Effector CD8-positive, alpha-beta T cell (primary cell): ENCODE measurements around the gene C4orf46.

Source experiments
- DNase-seq: peaks from one replicate; lab custom pipeline; 2025; lab: John Stamatoyannopoulos, UW

C4orf46 gene

DNA sequence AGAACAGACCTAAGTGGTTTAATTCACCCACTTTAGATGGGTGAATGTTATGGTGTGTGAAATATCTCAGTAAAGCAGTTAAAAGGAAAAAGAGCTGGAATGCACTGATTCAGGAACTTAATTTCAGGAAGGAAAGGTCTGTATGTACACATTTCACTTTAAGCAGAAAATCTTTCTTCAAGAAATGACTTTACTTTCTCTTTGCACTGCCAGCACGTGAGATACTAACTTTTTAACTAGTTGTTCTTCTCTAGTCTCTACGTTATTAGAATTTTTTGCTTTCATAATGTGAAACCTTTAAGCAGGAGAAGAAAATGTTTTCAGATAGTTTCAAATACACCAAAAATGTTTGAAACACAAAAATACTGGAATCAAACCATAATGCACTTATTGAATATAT is 18.8 kb downstream of the C4orf46 start:
- DNase-seq, result no peak

DNA sequence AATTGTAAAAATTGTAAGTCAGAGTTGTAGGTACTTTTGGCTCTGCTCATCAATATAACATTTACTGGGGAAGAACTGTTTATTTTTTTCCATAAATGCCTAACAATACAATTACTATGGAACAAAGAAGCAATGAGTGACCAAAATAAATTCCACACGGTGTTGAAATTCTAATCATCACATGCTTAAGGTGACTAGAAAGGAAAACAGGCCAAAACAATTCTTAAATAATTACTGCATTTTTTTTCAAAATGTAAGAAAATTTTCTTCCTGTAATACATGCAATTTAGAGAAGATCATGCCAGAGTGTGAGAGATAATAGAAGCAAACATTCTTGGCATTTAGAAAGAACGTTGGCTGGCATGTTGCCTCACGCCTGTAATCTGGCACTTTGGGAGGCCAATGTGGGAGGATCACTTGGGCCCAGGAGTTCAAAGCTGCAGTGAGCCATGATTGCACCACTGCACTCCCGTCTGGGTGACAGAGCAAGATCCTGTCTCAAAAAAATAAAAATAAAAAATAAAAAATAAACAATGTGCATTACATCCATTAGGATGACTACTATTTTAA is 22.5 kb downstream of the C4orf46 start:
- no peak for DNase-seq

DNA sequence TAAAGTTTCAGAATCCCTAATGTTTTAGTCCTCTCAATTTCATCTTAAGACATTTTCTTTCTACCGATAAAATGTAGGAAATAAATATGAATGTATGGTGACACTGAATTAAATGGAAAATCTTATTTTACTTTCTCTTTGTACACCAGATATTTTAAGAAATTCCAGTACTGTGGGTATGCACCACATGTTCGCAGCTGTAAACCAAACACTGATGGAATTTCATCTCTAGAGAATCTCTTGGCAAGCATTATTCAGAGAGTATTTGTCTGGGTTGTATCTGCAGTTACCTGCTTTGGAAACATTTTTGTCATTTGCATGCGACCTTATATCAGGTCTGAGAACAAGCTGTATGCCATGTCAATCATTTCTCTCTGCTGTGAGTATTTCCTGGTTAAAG is 26.9 kb downstream of the C4orf46 start:
- DNase-seq, result no peak

DNA sequence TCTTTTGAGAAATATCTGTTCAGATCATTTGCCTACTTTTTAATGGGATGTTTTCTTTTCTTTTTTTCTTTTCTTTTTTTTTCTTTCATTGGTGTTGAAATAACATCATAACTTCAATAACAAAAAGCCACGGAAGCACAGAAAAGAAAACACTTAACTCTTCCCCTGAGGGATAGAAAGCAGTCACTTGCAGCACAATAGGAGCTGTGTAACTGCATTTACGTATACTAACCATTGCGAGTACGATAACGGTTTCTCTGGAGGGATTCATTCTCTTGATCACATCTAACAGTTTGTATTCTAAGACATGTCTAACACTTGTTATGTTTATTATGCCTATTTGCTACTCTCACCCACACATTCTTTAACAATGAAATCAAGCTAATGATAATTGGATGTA is 27.3 kb downstream of the C4orf46 start:
- no peak for DNase-seq

DNA sequence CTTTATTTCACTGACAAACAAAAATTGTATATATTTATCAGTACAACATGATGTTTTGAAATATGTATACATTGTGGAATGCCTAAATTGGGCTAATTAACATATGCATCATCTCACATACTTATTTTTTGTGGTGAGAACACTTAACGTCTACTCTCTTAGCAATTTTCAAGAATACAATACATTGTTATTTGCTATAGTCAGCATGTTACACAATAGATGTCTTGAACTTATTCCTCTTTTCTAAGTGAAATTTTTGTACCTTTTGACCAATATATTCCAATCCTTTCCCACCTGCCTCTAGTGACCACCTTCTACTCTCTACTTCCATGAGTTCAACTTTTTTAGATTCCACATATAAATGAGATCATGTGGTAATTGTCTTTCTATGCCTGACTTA is 35.1 kb downstream of the C4orf46 start:
- no peak for DNase-seq

DNA sequence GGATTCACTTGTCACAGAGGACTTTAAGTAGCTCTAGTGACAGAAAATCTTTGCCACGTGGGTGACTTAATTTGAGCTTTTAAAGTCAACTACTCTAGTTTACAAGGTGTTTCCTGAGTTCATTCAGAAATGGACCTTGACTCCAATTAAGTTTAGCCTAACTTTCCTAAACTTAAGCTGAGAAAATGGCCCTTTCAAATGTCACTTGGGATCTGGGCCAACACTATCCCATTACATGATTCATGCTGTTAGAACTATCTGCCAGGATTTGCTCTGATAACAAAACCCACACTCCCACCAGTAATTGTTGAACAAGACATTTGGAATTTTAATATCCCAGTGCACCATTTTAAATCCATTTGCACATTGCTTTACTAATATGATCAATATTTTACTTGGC is 40.8 kb downstream of the C4orf46 start:
- no peak for DNase-seq

DNA sequence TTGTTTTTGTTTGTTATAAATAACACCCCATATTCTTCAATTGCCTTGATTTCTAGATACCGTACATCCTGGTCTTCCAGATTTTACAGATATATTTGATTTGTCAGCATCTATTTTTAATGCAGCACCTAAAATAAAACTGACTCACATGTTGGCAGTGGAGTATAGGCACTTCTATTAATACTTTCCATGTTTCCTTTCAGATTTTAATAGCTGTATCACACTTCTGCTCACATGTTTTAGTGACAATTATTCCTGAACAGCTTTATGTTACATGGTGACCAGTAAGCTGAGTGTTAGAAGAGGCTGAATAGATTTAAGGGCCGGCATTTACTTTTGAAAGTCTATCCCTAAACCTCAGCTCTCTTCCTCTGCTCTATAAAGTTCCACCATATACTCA is 46.1 kb downstream of the C4orf46 start:
- no peak for DNase-seq

DNA sequence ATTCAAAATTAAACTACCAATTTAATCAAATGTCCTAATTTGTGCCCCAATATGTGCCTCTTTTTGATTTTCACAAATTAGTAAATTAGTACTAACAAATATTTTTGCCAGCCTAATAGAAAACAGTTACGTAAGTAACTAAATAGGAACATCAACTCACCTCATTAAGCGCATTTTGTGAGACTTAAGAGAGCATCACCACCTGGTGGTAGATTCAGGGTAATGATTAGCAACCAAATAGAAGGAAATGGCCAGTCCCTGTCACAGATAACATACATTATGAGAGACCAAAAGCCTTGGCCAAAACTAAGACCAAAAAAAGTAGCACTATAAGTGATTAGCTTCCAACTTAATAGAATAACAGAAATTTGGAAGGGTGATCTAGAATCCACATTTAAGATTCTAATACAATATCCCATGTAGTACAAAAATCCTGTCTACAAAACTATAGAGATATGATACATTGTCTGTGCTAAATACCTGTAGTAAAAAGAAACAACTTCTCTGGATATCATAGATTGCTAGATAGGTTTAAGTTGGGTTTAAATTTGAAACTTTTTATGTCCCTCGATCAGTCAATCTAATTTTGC is 46.7 kb downstream of the C4orf46 start:
- no peak for DNase-seq

DNA sequence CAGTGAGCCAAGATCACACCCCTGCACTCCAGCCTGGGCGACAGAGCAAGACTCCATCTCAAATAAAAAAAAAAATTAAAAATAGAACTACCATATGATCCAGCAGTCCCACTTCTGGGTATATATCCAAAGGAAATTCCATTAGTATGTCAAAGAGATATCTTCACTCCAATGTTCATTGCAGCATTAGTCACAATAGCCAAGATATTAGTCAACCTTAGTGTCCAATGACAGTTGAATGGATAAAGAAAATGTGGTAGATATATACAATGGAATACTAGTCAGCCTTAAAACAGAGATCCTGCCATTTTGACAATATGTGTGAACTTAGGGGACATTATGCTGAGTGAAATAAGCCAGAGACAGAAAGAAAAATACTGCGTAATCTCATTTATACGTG is 49.4 kb downstream of the C4orf46 start:
- DNase-seq, result no peak

DNA sequence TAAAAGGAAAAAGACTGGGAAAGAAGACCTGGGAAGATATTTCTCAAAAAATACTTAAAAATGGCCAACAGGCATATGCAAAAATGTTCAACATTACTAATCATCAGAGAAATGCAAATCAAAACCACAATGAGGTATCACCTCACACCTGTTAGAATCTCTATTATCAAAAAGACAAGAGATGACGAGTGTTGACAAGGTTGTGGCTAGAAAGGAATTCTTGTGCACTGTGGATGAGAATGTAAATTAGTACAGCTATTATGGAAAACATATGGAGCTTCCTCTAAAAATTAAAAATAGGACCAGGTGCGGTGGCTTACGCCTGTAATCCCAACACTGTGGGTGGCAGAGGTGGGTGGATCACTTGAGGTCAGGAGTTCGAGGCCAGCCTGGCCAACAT is 50.0 kb downstream of the C4orf46 start:
- no peak for DNase-seq

DNA sequence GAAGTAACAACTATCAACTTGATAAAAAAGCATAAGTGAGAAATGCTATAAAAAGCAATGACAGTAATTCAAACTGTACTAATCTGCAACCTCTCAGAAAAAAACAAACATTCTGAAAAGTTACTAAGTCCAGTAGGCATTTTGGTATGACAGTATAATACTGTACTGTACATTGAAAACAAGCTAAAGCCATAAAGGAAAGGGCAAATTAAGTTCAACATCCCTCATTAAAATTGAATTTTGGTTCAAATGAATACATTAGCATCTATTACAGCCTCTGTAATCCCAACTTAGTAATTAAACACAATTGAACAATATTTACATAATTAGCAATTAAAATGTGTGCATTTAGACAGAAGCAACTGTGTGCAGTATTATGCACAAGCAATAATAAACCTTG is 53.7 kb downstream of the C4orf46 start:
- DNase-seq, result no peak
